BE2C (cell line): ENCODE measurements around the gene CTCFL.

ENCODE experiments used
- DNase-seq: peaks from one replicate; pipeline ENCODE4 v3.0.0-alpha.2; 2020
- H3K27me3 ChIP-seq: fragments of 250-450 bp; sonication (Bioruptor Pico); 2 replicates; pipeline ENCODE4 v1.5.1; 2020; ENCODE audit warnings: mild to moderate bottlenecking
- H3K36me3 ChIP-seq: fragments of 250-450 bp; sonication (Bioruptor Pico); 2 replicates; pipeline ENCODE4 v1.5.1; 2020; ENCODE audit warnings: mild to moderate bottlenecking
- H3K4me1 ChIP-seq: fragments of 250-450 bp; sonication (Bioruptor Pico); 2 replicates; pipeline ENCODE4 v1.5.1; 2020
- H3K4me3 ChIP-seq: 2 replicates; pipeline ENCODE4 v1.5.1; 2011; ENCODE audit warnings: low read depth, low read length
- H3K9me3 ChIP-seq: fragments of 250-450 bp; sonication (Bioruptor Pico); 2 replicates; pipeline ENCODE4 v1.5.1; 2020
- TF ChIP-seq, protein P1 (sequence below): IDR thresholded peaks from 2 replicates; pipeline ENCODE4 v1.5.1; 2012; ENCODE audit warnings: mild to moderate bottlenecking, low read depth, low read length

CTCFL gene

DNA sequence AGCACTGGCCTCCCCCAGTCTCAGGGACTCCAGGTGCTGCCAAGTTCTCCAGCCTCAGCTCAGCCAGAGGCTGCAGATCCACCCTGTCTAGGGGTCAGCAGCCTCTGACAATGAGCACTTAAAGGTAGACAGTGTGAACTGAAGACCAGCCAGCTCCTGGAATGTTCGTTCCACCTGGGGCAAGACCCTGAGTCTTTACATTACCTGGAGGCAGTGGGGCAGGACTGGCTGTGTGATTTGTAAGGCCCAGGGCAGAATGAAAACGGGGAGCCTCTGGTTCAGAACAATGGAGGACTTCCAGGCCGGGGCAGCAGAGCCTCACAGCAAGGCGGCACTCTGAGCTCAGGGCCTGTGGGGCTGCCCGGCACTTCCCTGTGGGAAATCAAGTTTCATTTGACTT is 65.0 kb downstream of the CTCFL start:
- DNase-seq, result no peak
- Histone ChIP-seq H3K36me3 (no peaks in the 10 kb centered on the region), H3K4me1 (no peaks in the 10 kb centered on the region), H3K27me3 (no peaks in the 10 kb centered on the region), H3K4me3 (no peak overlapping the region), H3K9me3 (no peaks in the 10 kb centered on the region; the same call in 1 of the 2 replicates)
- TF ChIP-seq, protein P1, sequence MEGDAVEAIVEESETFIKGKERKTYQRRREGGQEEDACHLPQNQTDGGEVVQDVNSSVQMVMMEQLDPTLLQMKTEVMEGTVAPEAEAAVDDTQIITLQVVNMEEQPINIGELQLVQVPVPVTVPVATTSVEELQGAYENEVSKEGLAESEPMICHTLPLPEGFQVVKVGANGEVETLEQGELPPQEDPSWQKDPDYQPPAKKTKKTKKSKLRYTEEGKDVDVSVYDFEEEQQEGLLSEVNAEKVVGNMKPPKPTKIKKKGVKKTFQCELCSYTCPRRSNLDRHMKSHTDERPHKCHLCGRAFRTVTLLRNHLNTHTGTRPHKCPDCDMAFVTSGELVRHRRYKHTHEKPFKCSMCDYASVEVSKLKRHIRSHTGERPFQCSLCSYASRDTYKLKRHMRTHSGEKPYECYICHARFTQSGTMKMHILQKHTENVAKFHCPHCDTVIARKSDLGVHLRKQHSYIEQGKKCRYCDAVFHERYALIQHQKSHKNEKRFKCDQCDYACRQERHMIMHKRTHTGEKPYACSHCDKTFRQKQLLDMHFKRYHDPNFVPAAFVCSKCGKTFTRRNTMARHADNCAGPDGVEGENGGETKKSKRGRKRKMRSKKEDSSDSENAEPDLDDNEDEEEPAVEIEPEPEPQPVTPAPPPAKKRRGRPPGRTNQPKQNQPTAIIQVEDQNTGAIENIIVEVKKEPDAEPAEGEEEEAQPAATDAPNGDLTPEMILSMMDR, result no peak

DNA sequence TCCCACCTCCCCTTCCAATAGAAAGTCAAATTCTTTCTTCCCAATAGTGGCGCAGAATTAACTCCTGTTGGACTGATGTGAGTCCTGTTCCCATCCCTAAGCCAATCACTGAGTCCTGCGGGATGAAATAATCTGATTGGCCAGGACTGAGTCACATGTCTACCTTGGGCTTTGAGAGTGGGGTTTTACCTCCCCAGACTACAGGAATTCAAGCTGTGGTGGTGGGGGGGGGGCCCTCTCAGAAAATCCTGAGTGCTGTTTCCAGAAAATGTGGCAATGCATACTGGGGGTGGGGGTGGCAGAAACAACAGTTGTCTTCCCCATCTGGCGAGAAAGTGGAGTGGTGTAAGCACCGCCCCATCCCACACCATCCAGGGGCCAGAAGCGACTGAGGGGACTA is 65.7 kb downstream of the CTCFL start:
- Histone ChIP-seq H3K4me3 (no peak overlapping the region), H3K27me3 (no peaks in the 10 kb centered on the region), H3K9me3 (no peaks in the 10 kb centered on the region), H3K36me3 (no peaks in the 10 kb centered on the region), H3K4me1 (no peaks in the 10 kb centered on the region)
- no peak for DNase-seq
- TF ChIP-seq, protein P1, result no peak

DNA sequence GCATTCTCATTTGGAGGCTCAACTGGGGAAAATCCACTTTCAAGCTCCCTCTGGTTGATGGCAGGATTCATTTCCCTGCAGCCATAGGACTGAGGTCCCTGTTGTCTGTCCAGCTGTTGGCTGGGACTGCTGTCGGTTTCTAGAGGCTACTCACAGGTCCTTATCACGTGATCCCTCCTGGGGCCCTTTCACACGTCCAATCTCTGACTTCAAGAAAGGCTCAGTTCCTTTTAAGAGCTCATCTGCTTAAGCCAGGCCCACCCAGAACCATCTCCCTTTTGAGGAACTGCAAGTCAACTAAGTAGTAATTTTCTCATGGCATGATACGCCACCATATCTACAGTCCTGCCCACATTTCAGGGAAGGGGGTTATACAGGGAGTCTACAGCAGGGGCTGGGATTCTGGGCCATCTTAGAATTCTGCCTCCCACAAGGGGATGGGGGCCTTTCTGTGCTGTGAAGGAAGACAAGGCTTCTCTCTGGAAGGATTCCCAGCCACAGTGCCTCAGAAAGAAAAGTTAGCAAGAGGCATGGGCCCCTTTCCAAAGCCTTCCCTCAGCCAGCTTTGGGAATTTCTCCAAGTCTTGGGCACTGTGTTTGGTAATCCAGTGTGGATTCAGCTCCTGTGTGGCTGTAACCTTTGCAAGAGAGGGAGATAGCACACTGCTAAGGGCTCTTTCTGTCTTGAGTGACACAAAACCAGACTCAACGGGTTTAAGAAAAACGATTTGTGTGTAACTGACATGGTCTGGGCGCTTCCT is 66.4 kb downstream of the CTCFL start:
- DNase-seq, result no peak
- H3K36me3 ChIP-seq, result no peaks in the 10 kb centered on the region
- no peak overlapping the region for H3K4me3 ChIP-seq
- TF ChIP-seq, protein P1, result no peak
- H3K9me3 ChIP-seq, result no peaks in the 10 kb centered on the region
- H3K27me3 ChIP-seq, result no peaks in the 10 kb centered on the region
- no peaks in the 10 kb centered on the region for H3K4me1 ChIP-seq

DNA sequence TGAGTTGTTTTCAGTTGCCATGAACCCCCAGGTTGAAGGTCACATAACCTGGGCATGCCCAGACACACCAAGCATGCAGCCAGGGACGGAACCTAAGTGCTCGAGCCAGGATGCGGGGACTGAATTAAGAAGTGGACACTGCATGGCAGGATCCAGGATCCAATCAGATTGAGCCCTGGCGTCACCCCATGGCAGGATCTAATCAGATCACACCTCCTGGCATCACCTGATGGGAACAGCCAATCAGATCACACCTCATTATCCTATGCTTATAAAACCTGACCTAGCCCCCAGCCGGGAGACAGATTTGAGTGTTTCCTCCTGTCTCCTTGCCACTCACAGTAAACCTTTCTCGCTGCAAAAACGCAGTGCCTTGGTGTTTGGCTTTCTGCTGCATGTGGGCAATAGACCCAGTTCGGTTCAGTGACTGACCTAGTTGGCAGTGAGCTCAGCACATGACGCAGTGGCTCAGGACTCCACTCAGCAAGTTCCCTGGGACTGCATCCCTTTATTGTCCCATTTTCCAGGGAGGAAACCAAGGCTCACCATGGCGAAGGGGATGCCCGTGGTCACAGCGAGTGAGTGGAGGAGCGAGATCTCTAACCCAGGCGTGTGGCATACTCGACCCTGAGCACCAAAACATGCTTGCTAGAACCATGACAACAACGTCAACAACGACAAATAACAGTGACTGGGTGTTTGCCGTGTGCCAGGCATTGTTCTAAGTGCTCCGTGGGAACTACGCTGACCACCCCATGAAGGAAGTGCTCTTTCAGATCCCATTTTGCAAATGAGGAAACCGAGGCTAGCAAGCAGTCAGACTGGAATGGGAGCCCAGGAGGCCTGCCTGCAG is 67.5 kb downstream of the CTCFL start:
- H3K4me3 ChIP-seq, result no peak overlapping the region
- no peaks in the 10 kb centered on the region for H3K4me1 ChIP-seq
- no peak for DNase-seq
- no peaks in the 10 kb centered on the region for H3K27me3 ChIP-seq
- no peaks in the 10 kb centered on the region for H3K36me3 ChIP-seq
- no peaks in the 10 kb centered on the region for H3K9me3 ChIP-seq
- TF ChIP-seq, protein P1, result no peak

DNA sequence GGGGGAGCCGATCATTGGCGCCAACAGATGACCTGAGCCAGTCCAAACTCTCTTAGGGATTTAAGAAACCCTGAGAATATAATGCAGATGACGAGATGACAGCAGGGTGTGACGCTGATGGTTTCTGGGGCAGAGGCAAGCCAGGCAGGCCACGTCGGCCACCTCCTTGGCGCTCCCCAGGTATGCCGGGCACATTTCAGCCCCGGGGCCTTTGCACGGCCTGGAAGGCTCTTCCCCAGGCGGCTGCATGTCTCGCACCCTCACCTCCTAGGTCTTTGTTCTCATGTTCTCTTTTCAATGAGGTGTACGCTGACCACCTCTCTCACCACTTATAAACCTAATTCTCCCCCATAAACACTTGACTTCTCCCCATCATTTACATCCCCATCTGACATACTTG is 68.8 kb downstream of the CTCFL start:
- Histone ChIP-seq H3K4me3 (no peak overlapping the region), H3K36me3 (no peaks in the 10 kb centered on the region), H3K9me3 (no peaks in the 10 kb centered on the region), H3K4me1 (no peaks in the 10 kb centered on the region), H3K27me3 (no peaks in the 10 kb centered on the region)
- DNase-seq, result no peak
- TF ChIP-seq, protein P1, result no peak

DNA sequence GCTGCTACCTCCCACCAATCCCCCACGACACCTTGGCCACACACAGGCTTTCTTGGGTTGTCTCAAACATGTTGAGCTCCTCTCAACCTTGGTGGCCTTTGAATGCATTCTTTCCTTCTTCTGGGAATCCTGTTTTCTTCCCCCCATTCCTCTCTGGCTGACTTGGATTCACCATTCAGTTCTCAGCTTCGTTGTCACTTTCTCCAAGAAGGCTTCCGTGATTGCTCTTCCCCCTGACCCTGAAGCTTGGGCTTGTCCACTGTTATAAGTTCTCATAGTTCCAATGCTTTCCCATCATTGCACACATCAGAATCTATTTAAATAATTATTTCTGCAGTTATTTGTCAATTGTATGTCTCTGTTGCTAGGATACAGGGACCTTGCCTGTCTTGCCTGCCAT is 69.6 kb downstream of the CTCFL start:
- H3K36me3 ChIP-seq, result no peaks in the 10 kb centered on the region
- TF ChIP-seq, protein P1, result no peak
- no peaks in the 10 kb centered on the region for H3K27me3 ChIP-seq
- no peaks in the 10 kb centered on the region for H3K9me3 ChIP-seq
- H3K4me1 ChIP-seq, result no peaks in the 10 kb centered on the region
- H3K4me3 ChIP-seq, result no peak overlapping the region
- DNase-seq, result no peak
